Effector memory CD8-positive, alpha-beta T cell (primary cell): ENCODE data around the gene POLR3C.
A peak's percentile ranks its signal among the peaks of the same experiment; 100 is the strongest.

Source experiments
- ATAC-seq: fragments of 150-1000 bp; cut with Tn5 transposase; replicated peaks from 2 replicates; pipeline ENCODE4 v1.10.0; 2021; ENCODE audit warnings: mild to moderate bottlenecking, moderate library complexity
- DNase-seq, 3 experiments: peaks; one replicate each; pipeline ENCODE4 v3.0.0; 2021
- H3K27ac Mint-ChIP-seq, 2 donors: one replicate each; pipeline ENCODE4 v1.8.0; 2022; ENCODE audit warnings: mild to moderate bottlenecking in 2 of 2, mixed read lengths in 2 of 2, moderate library complexity in 2 of 2
- H3K27me3 Mint-ChIP-seq, 2 donors: one replicate each; pipeline ENCODE4 v1.8.0; 2022; ENCODE audit warnings: mixed read lengths in 2 of 2
- H3K36me3 Mint-ChIP-seq: one replicate; pipeline ENCODE4 v1.8.0; 2022; ENCODE audit warnings: mild to moderate bottlenecking, moderate library complexity, mixed read lengths; ENCODE audit not compliant: insufficient read depth
- H3K4me1 Mint-ChIP-seq, 2 donors: one replicate each; pipeline ENCODE4 v1.8.0; 2022; ENCODE audit warnings: low read depth in 2 of 2, mixed read lengths in 2 of 2
- H3K4me3 Mint-ChIP-seq, 2 donors: one replicate each; pipeline ENCODE4 v1.8.0; 2022; ENCODE audit warnings: mild to moderate bottlenecking in 2 of 2, mixed read lengths in 2 of 2, moderate library complexity in 2 of 2
- H3K9me3 Mint-ChIP-seq, 2 donors: one replicate each; pipeline ENCODE4 v1.8.0; 2022; ENCODE audit warnings: mixed read lengths in 2 of 2

POLR3C gene

GRCh38 chr1:145891143-145891542 is 67.1 kb downstream of the POLR3C start:
- Mint-ChIP-seq H3K9me3 (no peaks in the 10 kb centered on the region), H3K4me1 (peaks cover 0 to under 1% of the 10 kb centered on the region in 2 donors), H3K36me3 (no peaks in the 10 kb centered on the region), H3K4me3 (no peak overlapping the region), H3K27ac (no peak overlapping the region), H3K27me3 (no peaks in the 10 kb centered on the region)
- ATAC-seq: no peak
- DNase-seq: no peak

GRCh38 chr1:145891587-145892485 is 67.8 kb downstream of the POLR3C start:
- Mint-ChIP-seq H3K9me3 (no peaks in the 10 kb centered on the region), H3K4me1 (no peaks in the 10 kb centered on the region), H3K27ac (no peak overlapping the region), H3K27me3 (no peaks in the 10 kb centered on the region), H3K36me3 (no peaks in the 10 kb centered on the region), H3K4me3 (no peak overlapping the region)
- ATAC-seq (peak; percentile 51), DNase-seq (peak; percentile 33 to 54 (median 43))

GRCh38 chr1:145892486-145893087 is 68.6 kb downstream of the POLR3C start:
- Mint-ChIP-seq H3K4me3 (no peak overlapping the region), H3K27me3 (no peaks in the 10 kb centered on the region), H3K27ac (no peak overlapping the region), H3K36me3 (peaks cover 2% of the 10 kb centered on the region), H3K9me3 (no peaks in the 10 kb centered on the region), H3K4me1 (no peaks in the 10 kb centered on the region)
- no peak for DNase-seq
- no peak for ATAC-seq

- Mint-ChIP-seq H3K4me3 (no peak overlapping the region), H3K36me3 (peaks cover 2% of the 10 kb centered on the region), H3K27ac (no peak overlapping the region), H3K4me1 (no peaks in the 10 kb centered on the region), H3K27me3 (no peaks in the 10 kb centered on the region), H3K9me3 (no peaks in the 10 kb centered on the region)
- ATAC-seq: no peak
- no peak for DNase-seq
These were observed 69.5 kb downstream of the POLR3C start for GRCh38 chr1:145893306-145894055.
